ENCODE results near the gene RAB43.

Gene RAB43

DNA sequence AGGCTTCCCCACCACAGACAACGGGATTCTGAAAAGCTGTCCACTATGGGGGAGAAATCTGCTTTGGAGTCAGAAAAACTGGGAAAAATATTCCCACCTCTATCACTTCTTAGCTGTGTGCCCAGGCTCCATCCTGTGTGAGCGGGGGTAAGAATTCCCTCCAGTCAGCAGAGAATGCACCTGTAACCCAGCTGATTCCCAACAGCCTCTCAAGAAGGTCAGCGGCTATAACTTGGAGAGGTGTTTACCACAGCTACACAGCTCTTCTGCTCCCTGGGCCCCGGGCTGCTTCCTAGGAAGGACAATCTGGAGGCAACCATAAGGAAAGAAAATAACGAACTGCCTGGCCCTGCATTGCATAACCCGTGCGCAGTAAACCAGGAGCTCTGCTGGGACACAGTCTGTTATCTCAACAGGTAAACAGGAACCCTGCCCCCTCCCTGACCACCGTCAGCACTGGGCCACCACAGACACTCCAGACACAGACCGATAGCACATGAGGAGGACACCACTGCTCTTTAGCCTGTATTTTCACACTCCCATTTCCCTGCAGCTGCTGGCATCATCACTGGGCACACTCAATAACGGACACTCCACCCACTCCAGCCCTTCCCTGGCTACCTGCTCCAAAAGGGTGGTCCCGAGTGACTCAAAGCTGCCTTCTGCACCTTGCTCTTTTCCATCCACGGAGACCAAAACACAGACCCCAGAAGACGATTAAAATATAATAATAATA, 2.1 kb downstream of the RAB43 start:
- H3K4me1 ChIP-seq: peaks cover 0 to 33% (median 24%) of the 10 kb centered on the region in 4 donors

DNA sequence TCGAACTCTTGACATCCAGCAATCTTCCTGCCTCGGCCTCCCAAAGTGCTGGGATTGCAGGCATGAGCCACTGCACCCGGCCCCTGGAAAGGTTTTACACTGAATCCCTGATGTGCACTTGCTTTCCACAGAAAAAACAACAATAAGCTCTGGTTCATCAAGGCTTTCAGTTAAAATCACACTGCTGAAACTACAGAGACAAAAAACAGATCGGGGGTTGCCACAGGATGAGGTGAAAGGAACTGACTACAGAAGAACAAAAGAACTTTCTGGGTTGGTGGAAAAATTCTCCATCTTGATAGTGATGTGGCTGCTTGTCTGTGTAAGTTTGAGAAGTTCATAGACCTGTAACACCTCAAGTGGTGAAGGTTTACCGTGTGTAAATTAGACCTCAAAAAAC, 2.9 kb downstream of the RAB43 start:
- Histone ChIP-seq H3K4me1 (peaks cover 0 to 33% (median 24%) of the 10 kb centered on the region in 4 donors), H3K27ac (no peak overlapping the region), H3K4me3 (no peak overlapping the region), H3K36me3 (peaks cover 6 to 18% (median 10%) of the 10 kb centered on the region in 3 donors), H3K9me3 (no peaks in the 10 kb centered on the region), H3K27me3 (no peaks in the 10 kb centered on the region)
- intact Hi-C loops (cut with DNase I; ENCODE audit: low total_unique reads): no loop called here
- DNase-seq: no peak
- TF ChIP-seq, protein P1, sequence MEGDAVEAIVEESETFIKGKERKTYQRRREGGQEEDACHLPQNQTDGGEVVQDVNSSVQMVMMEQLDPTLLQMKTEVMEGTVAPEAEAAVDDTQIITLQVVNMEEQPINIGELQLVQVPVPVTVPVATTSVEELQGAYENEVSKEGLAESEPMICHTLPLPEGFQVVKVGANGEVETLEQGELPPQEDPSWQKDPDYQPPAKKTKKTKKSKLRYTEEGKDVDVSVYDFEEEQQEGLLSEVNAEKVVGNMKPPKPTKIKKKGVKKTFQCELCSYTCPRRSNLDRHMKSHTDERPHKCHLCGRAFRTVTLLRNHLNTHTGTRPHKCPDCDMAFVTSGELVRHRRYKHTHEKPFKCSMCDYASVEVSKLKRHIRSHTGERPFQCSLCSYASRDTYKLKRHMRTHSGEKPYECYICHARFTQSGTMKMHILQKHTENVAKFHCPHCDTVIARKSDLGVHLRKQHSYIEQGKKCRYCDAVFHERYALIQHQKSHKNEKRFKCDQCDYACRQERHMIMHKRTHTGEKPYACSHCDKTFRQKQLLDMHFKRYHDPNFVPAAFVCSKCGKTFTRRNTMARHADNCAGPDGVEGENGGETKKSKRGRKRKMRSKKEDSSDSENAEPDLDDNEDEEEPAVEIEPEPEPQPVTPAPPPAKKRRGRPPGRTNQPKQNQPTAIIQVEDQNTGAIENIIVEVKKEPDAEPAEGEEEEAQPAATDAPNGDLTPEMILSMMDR (IDR thresholded peaks at IDR 0.05): no peak

More for the DNA sequence above, 2.1 kb downstream of the RAB43 start:
- TF ChIP-seq, protein P1 (IDR thresholded peaks at IDR 0.05): no peak
- peaks cover 6 to 18% (median 10%) of the 10 kb centered on the region in 3 donors for H3K36me3 ChIP-seq
- H3K4me3 ChIP-seq: peak overlapping the region; percentile 69 to 94
- no peaks in the 10 kb centered on the region for H3K9me3 ChIP-seq
- H3K27me3 ChIP-seq: no peaks in the 10 kb centered on the region
- intact Hi-C loops (cut with DNase I; ENCODE audit: low total_unique reads): loop anchor here (10.0 kb wide), 1 partner anchor 65 kb away; the partner anchor contains the start of gene CNBP
- DNase-seq: no peak
- H3K27ac ChIP-seq: peak overlapping the region; percentile 95 to 98

DNA sequence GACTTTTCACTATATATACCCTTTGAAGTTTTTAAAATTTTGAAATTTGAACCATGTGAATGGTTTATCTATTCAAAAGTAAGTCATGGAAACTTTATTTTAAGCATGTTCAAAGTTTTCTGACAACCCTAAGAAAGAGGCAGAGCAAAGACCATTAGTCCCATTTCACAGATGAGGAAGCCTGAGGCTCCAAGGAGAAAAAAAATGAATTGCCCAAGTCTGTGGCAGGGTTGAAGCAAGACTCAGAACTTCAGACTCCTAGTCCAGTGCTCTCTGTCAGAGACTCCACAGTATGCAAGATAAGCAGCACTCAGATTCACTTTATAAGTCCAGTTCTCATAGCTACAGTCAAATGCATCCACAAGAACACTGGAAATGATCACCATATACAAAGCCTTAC, 4.5 kb downstream of the RAB43 start:
- Histone ChIP-seq H3K4me3 (no peak overlapping the region), H3K9me3 (no peaks in the 10 kb centered on the region), H3K4me1 (peaks cover 0 to 29% (median 21%) of the 10 kb centered on the region in 4 donors), H3K27me3 (no peaks in the 10 kb centered on the region), H3K27ac (no peak overlapping the region), H3K36me3 (peaks cover 6 to 18% (median 10%) of the 10 kb centered on the region in 3 donors)
- intact Hi-C loops (cut with DNase I; ENCODE audit: low total_unique reads): no loop called here
- no peak for DNase-seq
- TF ChIP-seq, protein P1 (IDR thresholded peaks at IDR 0.05): no peak

DNA sequence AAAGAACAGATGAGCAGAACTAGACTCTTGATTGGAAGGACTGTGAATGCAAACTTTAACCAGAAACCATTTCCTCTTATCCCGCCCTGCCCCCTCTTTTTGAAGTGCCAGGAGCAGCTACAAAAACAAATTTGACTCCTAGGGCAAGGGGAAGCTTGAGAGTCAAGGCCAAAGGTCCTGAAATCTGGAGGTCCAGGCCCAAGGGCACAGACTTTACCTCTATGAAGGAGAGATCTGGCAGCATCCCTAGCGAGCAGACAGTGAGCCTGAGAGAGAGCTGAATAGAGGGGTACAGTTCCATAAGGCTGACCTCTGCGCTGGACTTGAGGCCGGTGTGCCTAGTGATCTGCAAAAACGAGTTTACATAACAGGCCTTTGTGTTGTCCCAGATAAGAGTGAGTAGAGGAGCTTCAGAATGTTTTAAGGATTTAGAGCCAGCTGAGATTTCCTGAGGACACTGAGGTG, 5.1 kb downstream of the RAB43 start:
- intact Hi-C loops (cut with DNase I; ENCODE audit: low total_unique reads): no loop called here
- Histone ChIP-seq H3K27ac (no peak overlapping the region), H3K9me3 (no peaks in the 10 kb centered on the region), H3K27me3 (no peaks in the 10 kb centered on the region), H3K4me1 (peaks cover 0 to 27% (median 20%) of the 10 kb centered on the region in 4 donors), H3K4me3 (no peak overlapping the region), H3K36me3 (peaks cover 6 to 18% (median 10%) of the 10 kb centered on the region in 3 donors)
- DNase-seq: no peak
- TF ChIP-seq, protein P1 (IDR thresholded peaks at IDR 0.05): no peak

DNA sequence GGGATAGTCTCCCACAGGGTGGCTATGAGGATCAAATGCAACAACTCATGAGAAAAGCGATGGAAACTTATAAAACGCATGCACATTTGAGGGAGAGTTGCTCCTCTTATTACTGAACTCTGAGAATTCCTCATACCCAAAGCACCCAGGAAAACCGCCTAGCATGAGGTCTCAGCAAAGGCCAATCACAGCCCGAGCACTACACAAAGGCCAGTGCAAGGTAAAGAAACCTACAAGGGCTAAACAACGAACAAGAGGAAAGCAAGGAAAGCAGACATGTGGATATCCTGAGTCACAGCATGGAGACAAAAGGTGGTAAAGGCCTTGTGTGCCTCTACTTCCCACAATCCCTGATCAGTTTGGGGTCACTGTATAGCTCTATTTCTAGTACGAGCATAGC, 7.1 kb downstream of the RAB43 start:
- Histone ChIP-seq H3K4me3 (no peak overlapping the region), H3K4me1 (peaks cover 0 to 17% (median 11%) of the 10 kb centered on the region in 4 donors), H3K36me3 (peaks cover 11 to 24% (median 22%) of the 10 kb centered on the region in 3 donors), H3K9me3 (no peaks in the 10 kb centered on the region), H3K27ac (no peak overlapping the region), H3K27me3 (no peaks in the 10 kb centered on the region)
- TF ChIP-seq, protein P1 (IDR thresholded peaks at IDR 0.05): no peak
- intact Hi-C loops (cut with DNase I; ENCODE audit: low total_unique reads): no loop called here
- DNase-seq: no peak
